GM18858 (cell line): ENCODE data around the gene ANKRD9.

Source experiments
- ATAC-seq: cut with Tn5 transposase; IDR thresholded peaks from one replicate; pipeline ENCODE4 v1.9.1; 2021; ENCODE audit not compliant: unreplicated experiment

Gene ANKRD9

GRCh38 chr14:102479777-102480176 lies 29.8 kb downstream of the ANKRD9 start:
- no peak for ATAC-seq

GRCh38 chr14:102479107-102479506 lies 30.5 kb downstream of the ANKRD9 start:
- no peak for ATAC-seq

GRCh38 chr14:102474934-102475333 lies 34.6 kb downstream of the ANKRD9 start:
- no peak for ATAC-seq

GRCh38 chr14:102473559-102473958 lies 36.0 kb downstream of the ANKRD9 start:
- no peak for ATAC-seq

- no peak for ATAC-seq
Observed at GRCh38 chr14:102472791-102473150, 36.8 kb downstream of the ANKRD9 start.

- no peak for ATAC-seq
Observed at GRCh38 chr14:102471921-102472790, 37.4 kb downstream of the ANKRD9 start.

GRCh38 chr14:102469261-102469660 lies 40.3 kb downstream of the ANKRD9 start:
- no peak for ATAC-seq

- ATAC-seq: no peak
Observed at GRCh38 chr14:102464846-102465341, 44.7 kb downstream of the ANKRD9 start.

GRCh38 chr14:102464006-102464405 lies 45.6 kb downstream of the ANKRD9 start:
- ATAC-seq: no peak

GRCh38 chr14:102462391-102462790 lies 47.2 kb downstream of the ANKRD9 start:
- ATAC-seq: no peak

- ATAC-seq: no peak
Observed at GRCh38 chr14:102461490-102462338, 47.9 kb downstream of the ANKRD9 start.

GRCh38 chr14:102457509-102457908 lies 52.1 kb downstream of the ANKRD9 start:
- ATAC-seq: no peak

- ATAC-seq: no peak
Observed at GRCh38 chr14:102454711-102455110, 54.9 kb downstream of the ANKRD9 start.

GRCh38 chr14:102452302-102452701 lies 57.3 kb downstream of the ANKRD9 start:
- ATAC-seq: no peak
